NCI-H2107 (cell line): ENCODE results near the gene CPA1.
"Not testable (repeated sequence)": the region's sequence is repeated elsewhere in the genome, so short reads cannot be mapped to it uniquely, and the experiment has no call there.

Experiments used
- DNase-seq: peaks from one replicate; lab custom pipeline; 2025; lab: John Stamatoyannopoulos, UW

The CPA1 gene

GRCh38 chr7:130374507-130374906, 5.8 kb upstream of the CPA1 start:
- DNase-seq = no peak

- DNase-seq = not testable (repeated sequence)
Measured at GRCh38 chr7:130376461-130376860, 3.8 kb upstream of the CPA1 start.

GRCh38 chr7:130377178-130377577, 3.1 kb upstream of the CPA1 start:
- no peak for DNase-seq

- DNase-seq = no peak
Measured at GRCh38 chr7:130379019-130379418, 1.3 kb upstream of the CPA1 start.

GRCh38 chr7:130379532-130379920, 768 bp upstream of the CPA1 start:
- no peak for DNase-seq

- DNase-seq = no peak
Measured at GRCh38 chr7:130380861-130381455, 664 bp downstream of the CPA1 start.

GRCh38 chr7:130381468-130382312, 1.4 kb downstream of the CPA1 start:
- DNase-seq = no peak

GRCh38 chr7:130383187-130383980, 3.1 kb downstream of the CPA1 start:
- no peak for DNase-seq

GRCh38 chr7:130384371-130384801, 4.1 kb downstream of the CPA1 start:
- no peak for DNase-seq

GRCh38 chr7:130384841-130385599, 4.7 kb downstream of the CPA1 start:
- no peak for DNase-seq

GRCh38 chr7:130385600-130386066, 5.3 kb downstream of the CPA1 start:
- no peak for DNase-seq

- no peak for DNase-seq
Measured at GRCh38 chr7:130386876-130387275, 6.6 kb downstream of the CPA1 start.

- DNase-seq = no peak
Measured at GRCh38 chr7:130387306-130387627, 7.0 kb downstream of the CPA1 start.

GRCh38 chr7:130387628-130388403, 7.5 kb downstream of the CPA1 start:
- no peak for DNase-seq

- DNase-seq = no peak
Measured at GRCh38 chr7:130388671-130389070, 8.4 kb downstream of the CPA1 start.

- DNase-seq = no peak
Measured at GRCh38 chr7:130390486-130390885, 10.2 kb downstream of the CPA1 start.

GRCh38 chr7:130393101-130393561, 12.8 kb downstream of the CPA1 start:
- DNase-seq = no peak

GRCh38 chr7:130393841-130394411, 13.6 kb downstream of the CPA1 start:
- DNase-seq = no peak

GRCh38 chr7:130394421-130395195, 14.3 kb downstream of the CPA1 start:
- DNase-seq = no peak

GRCh38 chr7:130395421-130395820, 15.1 kb downstream of the CPA1 start:
- DNase-seq = no peak
